Esophagus (tissue), 2 donors: ENCODE data around the gene TMC4. TPM values are rescaled to one million over a fixed set of nuclear protein-coding genes. Genes with fewer than 3 reads are reported as not detected.

Experiments
- H3K27ac ChIP-seq, 2 donors: one replicate each; pipeline ENCODE4 v1.5.1; 2013; ENCODE audit warnings: low read depth in 2 of 2, mild to moderate bottlenecking in 2 of 2, inconsistent platforms in 1 of 2, low read length in 1 of 2, moderate library complexity in 1 of 2
- H3K27me3 ChIP-seq, 2 donors: one replicate each; pipeline ENCODE4 v1.6.1; 2013; ENCODE audit warnings: low read length in 2 of 2, control low read depth in 1 of 2, mild to moderate bottlenecking in 1 of 2; ENCODE audit not compliant: insufficient read depth in 2 of 2, control insufficient read depth in 1 of 2
- H3K36me3 ChIP-seq, 2 donors: one replicate each; pipeline ENCODE4 v1.6.1; 2013; ENCODE audit warnings: low read length in 1 of 2; ENCODE audit not compliant: control insufficient read depth in 2 of 2, insufficient read depth in 2 of 2
- H3K4me1 ChIP-seq, 2 donors: one replicate each; pipeline ENCODE4 v1.6.1; 2013; ENCODE audit warnings: low read length in 1 of 2; ENCODE audit not compliant: control insufficient read depth in 2 of 2, insufficient read depth in 2 of 2
- H3K4me3 ChIP-seq, 2 donors: one replicate each; pipeline ENCODE4 v1.5.1; 2013; ENCODE audit warnings: low read length in 2 of 2, mild to moderate bottlenecking in 2 of 2, low read depth in 1 of 2, moderate library complexity in 1 of 2
- H3K9me3 ChIP-seq, 2 donors: one replicate each; pipeline ENCODE4 v1.6.1; 2013; ENCODE audit warnings: mild to moderate bottlenecking in 2 of 2, low read depth in 1 of 2, low read length in 1 of 2, moderate library complexity in 1 of 2; ENCODE audit not compliant: control insufficient read depth in 2 of 2, insufficient read depth in 1 of 2
- whole genome bisulfite sequencing, 2 donors: extraction: QIAGEN DNeasy Blood & Tissue Kit; methylation state at CpG; one replicate each; pipeline ENCODE4 v1.1.7; 2013; 5-methylcytosine and 5-hydroxymethylcytosine counted together
- polyA plus RNA-seq, 2 donors: library from polyadenylated mRNA; stranded (reverse); fragments of 200-250 nt; gene quantifications; one replicate each; pipeline ENCODE4 v1.2.3, GENCODE V29; 2013
- donor health status: healthy with polysubstance abuse.
- donor health status: Bipolar disorder and iron deficiency.

The TMC4 gene
- polyA plus RNA-seq, 2 donors: 2.9 to 11.0 TPM

DNA sequence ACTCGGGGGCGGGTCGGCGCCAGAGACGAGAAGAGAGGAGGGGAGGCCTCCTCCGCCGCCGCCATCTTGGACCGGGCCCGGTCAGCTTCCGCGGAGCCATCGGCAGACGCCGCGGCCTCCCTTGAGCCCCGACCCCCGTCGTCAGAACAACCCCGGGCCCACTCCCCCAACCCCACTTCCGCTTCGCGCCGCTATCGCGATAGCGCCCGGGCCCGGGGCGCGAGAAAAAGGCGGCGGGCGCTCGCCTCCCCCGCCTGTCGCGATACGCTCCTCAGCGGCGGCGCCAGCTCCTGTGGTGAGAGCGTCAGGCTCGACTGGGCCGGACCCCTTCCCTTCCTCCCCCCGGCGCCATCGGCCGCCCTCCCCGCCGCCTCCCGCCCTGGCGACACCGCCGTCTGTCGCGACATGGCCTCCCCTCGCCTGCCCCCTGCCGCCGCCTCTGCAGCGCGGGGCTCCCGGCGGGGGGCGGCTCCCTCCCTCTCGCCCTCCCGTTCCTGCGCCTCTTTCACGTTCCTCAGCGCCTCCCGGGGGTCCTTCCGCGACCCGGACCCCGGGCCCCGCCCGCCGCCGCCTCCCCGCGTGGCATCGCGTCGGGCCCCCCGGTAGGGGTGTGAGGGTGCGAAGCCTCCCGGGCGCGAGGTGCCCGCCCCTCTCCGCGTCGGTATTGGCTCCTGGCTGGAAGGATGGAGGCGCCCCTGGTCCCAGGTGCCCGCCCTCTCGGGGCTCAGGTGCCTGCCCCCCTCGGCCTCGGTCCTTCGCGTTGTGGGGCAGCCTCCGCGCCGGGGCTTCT, 35.1 kb downstream of the TMC4 start, which contains the start of gene CNOT3:
Gene CNOT3 (plus strand): TSS at position 64 of the 790 bp plus-strand sequence. CDS start 5,217 bp downstream, outside the sequence.
- peaks cover 8 to 14% of the 10 kb centered on the region in 2 donors for H3K36me3 ChIP-seq
- H3K4me3 ChIP-seq: peak within 1 kb of the TSS; percentile 89 to 92
- 0 to 1% methylated on average over 74 to 103 of the region's 103 CpGs for WGBS, 2 donors
- H3K27me3 ChIP-seq: no peaks in the 10 kb centered on the region
- H3K9me3 ChIP-seq: no peaks in the 10 kb centered on the region
- peak within 1 kb of the TSS; percentile 92 to 93 for H3K27ac ChIP-seq
- peaks cover 4 to 24% of the 10 kb centered on the region in 2 donors for H3K4me1 ChIP-seq

DNA sequence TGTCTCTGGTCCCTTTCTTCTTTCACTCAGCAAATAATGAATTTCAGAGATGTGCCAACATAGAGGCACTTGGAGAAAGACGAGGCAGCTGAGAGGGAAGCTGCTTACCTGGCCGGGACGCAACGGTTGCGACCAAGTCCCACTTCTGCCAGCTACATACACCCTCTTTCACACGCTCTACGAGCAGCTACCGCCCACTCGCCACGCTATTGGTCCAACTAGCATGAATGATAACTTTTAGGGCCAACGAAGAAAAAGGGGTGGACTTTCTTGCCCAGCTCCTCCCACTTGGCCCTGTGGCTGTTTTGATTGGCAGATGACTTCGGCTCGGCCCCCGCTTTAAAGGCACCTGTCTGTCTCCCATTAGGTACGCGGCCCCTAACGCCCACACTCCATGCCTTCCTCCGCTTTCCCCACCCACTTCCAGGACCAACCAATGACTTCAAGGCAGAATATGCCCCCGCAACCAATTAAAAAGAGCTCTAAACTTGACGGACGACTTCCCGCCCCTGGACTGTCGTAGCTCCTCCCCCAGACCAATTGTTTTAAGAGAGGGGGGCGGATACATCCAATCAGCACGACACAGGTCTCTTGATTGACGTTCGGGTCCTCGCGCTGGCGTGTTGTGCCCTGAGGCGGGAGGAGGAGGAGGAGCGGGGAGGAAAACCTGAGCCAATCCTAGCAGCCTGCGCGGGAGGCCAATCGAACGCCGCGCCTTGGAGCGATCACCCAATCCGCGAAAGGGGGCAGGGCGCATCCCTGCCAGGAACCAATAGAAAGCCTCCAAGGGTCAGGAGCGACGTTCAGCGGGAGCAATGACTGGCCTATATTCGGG, 35.9 kb downstream of the TMC4 start:
- Histone ChIP-seq H3K27ac (peak overlapping the region; percentile 84 to 93), H3K4me1 (peaks cover 4 to 24% of the 10 kb centered on the region in 2 donors), H3K36me3 (peaks cover 0 to 9% of the 10 kb centered on the region in 2 donors), H3K27me3 (no peaks in the 10 kb centered on the region), H3K4me3 (peak overlapping the region; percentile 89 to 92), H3K9me3 (no peaks in the 10 kb centered on the region)
- 1% methylated on average over 46 of the region's 46 CpGs for WGBS, 2 donors

DNA sequence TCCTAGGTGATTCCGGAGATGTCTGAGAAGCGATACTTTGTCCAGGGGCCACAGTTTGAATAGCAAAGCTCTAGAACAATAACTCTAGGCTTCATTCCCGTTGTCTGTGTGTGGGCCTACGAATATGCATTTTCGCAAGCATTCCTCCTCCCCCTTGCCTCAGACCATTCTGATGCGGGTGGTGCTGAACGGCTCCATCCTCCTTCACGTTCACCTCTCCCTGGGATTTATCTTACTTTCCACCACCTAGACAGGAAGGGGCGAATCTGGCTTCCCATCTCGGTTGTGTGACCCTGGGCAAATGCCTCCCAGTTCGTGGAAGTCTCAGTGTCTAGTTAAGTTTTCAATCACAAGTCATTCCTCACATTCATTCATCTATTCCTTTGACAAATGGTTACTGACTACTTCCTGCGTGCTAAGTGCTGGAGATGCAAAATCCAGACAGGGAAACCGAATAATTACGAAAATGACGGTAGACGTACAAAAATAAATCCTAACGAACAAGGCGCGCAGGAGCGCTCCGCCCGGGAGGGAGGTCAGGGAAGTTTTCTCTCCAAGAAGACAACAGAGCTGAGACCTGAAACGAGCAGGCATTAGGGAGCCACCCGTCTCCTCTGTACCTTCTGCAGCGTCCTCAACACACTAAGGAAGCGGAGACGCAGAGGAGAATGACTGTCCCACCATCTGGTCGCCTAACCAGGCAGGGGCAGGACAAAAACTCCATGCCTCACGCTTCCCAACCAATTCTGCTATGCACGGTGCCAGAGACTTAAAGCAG, 36.7 kb downstream of the TMC4 start:
- H3K4me3 ChIP-seq: peak overlapping the region; percentile 50 to 51
- H3K9me3 ChIP-seq: no peaks in the 10 kb centered on the region
- H3K36me3 ChIP-seq: peaks cover 4 to 12% of the 10 kb centered on the region in 2 donors
- peaks cover 4 to 22% of the 10 kb centered on the region in 2 donors for H3K4me1 ChIP-seq
- 4% methylated on average over 30 of the region's 30 CpGs for WGBS, 2 donors
- H3K27ac ChIP-seq: peak overlapping the region; percentile 80 to 84
- no peaks in the 10 kb centered on the region for H3K27me3 ChIP-seq

DNA sequence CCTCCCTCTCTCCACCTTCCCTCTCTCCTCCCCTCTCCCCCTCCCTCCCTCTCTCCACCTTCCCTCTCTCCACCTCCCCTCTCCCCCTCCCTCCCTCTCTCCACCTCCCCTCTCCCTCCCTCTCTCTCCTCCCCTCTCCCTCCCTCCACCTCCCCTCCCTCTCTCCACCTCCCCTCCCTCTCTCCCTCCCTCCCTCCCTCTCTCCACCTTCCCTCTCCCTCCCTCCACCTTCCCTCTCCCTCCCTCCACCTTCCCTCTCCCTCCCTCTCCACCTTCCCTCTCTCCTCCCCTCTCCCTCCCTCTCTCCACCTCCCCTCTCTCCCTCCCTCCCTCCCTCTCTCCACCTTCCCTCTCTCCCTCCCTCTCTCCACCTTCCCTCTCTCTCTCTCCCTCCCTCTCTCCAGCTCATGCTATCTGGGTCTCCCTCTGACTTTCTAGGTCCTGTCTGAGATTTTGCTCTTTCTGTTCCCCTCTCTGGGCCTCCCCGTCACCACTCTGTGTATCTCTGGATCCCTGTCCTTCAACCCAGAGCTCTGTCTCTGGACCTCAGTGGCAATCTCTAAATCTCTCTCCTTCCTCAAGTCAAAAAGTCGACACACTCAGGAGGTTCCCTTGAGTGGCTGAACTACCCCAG, 38.9 kb downstream of the TMC4 start:
- peak overlapping the region; percentile 26 to 76 for H3K27ac ChIP-seq
- H3K4me1 ChIP-seq: peaks cover 3 to 12% of the 10 kb centered on the region in 2 donors
- no peaks in the 10 kb centered on the region for H3K9me3 ChIP-seq
- peaks cover 14 to 18% of the 10 kb centered on the region in 2 donors for H3K36me3 ChIP-seq
- WGBS, 2 donors: 40 to 50% methylated on average over 2 of the region's 2 CpGs
- no peaks in the 10 kb centered on the region for H3K27me3 ChIP-seq
- H3K4me3 ChIP-seq: no peak overlapping the region

DNA sequence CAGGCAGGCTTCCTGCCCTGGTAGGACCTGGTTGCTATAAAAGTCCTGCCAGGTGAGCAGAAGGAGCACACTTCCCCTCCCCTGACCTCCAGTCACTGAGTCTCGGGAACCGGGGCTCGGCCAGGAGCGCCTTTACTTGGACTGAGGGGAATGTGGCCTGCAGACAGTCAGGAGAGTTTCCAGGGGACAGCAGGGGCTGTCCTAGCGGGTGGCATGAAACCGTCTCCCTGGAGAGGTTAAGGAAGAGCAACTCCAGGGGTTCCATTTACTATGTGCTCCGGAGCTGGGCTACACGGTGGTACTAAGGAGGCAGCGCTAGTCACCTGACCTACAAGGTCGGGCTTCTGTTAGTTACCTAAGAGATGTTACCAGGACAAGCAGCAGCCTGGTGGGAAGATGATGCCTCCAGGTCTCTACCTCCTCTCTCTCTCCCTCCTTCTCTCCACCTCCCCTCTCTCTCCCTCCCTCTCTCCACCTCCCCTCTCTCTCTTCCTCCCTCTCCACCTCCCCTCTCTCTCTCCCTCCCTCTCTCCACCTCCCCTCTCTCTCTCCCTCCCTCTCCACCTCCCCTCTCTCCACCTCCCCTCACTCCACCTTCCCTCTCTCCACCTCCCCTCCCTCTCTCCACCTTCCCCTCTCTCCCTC, 39.5 kb downstream of the TMC4 start:
- Histone ChIP-seq H3K27ac (no peak overlapping the region), H3K9me3 (no peaks in the 10 kb centered on the region), H3K27me3 (no peaks in the 10 kb centered on the region), H3K4me3 (no peak overlapping the region), H3K36me3 (peaks cover 15 to 25% of the 10 kb centered on the region in 2 donors), H3K4me1 (peaks cover 3 to 6% of the 10 kb centered on the region in 2 donors)
- WGBS, 2 donors: 66 to 75% methylated on average over 10 of the region's 10 CpGs

DNA sequence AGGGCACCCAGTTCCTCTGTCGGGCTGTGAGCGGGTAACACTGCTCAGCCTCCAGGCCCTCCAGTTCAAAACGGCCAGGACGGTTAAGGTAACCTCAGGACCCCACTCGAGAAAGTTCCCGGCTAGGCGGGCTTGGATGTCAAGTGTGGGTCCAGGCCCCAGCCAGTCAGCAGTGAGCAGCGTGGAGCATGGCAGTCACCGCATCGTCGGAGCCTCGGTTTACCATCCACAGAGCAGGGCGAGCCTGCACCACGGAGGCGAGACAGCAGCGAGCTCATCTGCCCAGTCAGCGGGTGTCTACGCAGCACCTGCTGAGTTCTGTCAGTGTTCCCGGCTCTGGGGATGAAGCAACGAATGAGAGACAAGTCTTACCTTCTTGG, 43.4 kb downstream of the TMC4 start:
- Histone ChIP-seq H3K36me3 (peaks cover 42 to 51% of the 10 kb centered on the region in 2 donors), H3K4me3 (no peak overlapping the region), H3K27me3 (no peaks in the 10 kb centered on the region), H3K27ac (no peak overlapping the region), H3K4me1 (peaks cover 3% of the 10 kb centered on the region in 2 donors), H3K9me3 (no peaks in the 10 kb centered on the region)
- 97 to 98% methylated on average over 20 of the region's 20 CpGs for WGBS, 2 donors

DNA sequence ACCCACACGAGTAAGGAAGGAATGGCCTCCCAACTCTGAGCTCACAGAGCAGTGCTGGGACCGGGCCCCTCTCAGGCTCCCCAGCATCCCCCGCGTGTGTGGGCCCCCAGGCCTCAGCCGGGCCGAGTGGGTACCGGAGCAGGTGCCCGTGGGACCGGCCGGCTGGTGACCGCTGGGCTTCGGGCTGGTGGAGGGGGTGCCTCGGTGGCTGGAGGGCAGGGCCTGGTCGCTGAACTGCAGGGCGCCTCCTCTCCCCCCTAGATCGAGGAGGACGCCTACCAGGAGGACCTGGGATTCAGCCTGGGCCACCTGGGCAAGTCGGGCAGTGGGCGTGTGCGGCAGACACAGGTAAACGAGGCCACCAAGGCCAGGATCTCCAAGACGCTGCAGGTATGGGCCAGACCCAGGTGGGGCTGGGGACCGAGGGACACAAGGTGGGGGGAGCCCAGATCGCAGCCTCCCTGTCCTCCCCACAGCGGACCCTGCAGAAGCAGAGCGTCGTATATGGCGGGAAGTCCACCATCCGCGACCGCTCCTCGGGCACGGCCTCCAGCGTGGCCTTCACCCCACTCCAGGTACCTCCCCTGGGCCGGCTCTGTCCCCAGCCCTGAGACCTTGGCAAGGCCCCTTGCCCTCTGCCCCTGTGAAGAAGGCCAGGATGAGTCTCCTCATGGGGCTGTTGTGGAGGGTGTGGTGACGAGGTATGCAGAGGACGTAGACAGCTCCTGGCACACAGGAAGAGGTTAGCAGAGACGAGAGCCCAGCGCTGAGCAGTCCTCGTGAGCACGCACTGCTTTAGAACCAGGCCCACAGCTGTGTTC, 44.0 kb downstream of the TMC4 start:
- 95 to 96% methylated on average over 41 of the region's 41 CpGs for WGBS, 2 donors

DNA sequence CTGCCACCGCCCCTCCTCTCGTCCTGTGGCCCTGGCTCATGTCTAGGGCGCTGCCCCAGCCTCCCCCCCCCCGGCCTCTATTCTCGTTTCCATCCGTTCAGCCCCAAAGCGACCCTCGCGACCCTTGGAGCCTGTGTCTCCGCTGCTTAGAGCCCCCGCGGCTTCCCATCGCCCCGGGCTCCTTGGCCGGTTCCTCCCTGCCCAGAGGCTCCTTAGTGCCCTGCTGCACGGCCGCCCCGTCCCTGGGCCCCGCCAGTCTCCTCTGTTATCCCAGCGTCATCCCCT, 44.6 kb downstream of the TMC4 start:
- H3K36me3 ChIP-seq: peaks cover 45 to 63% of the 10 kb centered on the region in 2 donors
- H3K4me1 ChIP-seq: peaks cover 0 to 2% of the 10 kb centered on the region in 2 donors
- no peaks in the 10 kb centered on the region for H3K27me3 ChIP-seq
- H3K27ac ChIP-seq: no peak overlapping the region
- no peak overlapping the region for H3K4me3 ChIP-seq
- 86 to 92% methylated on average over 15 to 20 of the region's 20 CpGs for WGBS, 2 donors
- no peaks in the 10 kb centered on the region for H3K9me3 ChIP-seq

More for the DNA sequence above, 44.0 kb downstream of the TMC4 start:
- no peak overlapping the region for H3K4me3 ChIP-seq
- H3K27me3 ChIP-seq: no peaks in the 10 kb centered on the region
- no peaks in the 10 kb centered on the region for H3K9me3 ChIP-seq
- H3K27ac ChIP-seq: no peak overlapping the region
- peaks cover 45 to 57% of the 10 kb centered on the region in 2 donors for H3K36me3 ChIP-seq
- peaks cover 0 to 3% of the 10 kb centered on the region in 2 donors for H3K4me1 ChIP-seq
